Smooth muscle cell (in vitro differentiated cells): ENCODE measurements around the gene SLC22A23. TPM values are rescaled to one million over a fixed set of nuclear protein-coding genes. Genes with fewer than 3 reads are reported as not detected.

ENCODE experiments used
- DNase-seq: peaks from one replicate; lab custom pipeline; 2025; ENCODE audit not compliant: unreplicated experiment; lab: John Stamatoyannopoulos, UW
- H2AFZ ChIP-seq: fragments of 200-600 bp; sonication (generic); 2 replicates; pipeline ENCODE4 v1.6.0; 2016; ENCODE audit warnings: antibody characterized with exemption, low read depth, mild to moderate bottlenecking
- H3F3A ChIP-seq: fragments of 200-600 bp; sonication (generic); 2 replicates; pipeline ENCODE4 v1.6.0; 2017; ENCODE audit warnings: antibody characterized with exemption, low read depth
- H3K27ac ChIP-seq: fragments of 200-600 bp; sonication (generic); 2 replicates; pipeline ENCODE4 v1.5.1; 2016; ENCODE audit warnings: low read depth, mild to moderate bottlenecking
- H3K27me3 ChIP-seq: fragments of 200-600 bp; sonication (generic); 2 replicates; pipeline ENCODE4 v1.6.1; 2016; ENCODE audit warnings: low read depth, mild to moderate bottlenecking
- H3K36me3 ChIP-seq: fragments of 200-600 bp; sonication (generic); 2 replicates; pipeline ENCODE4 v1.5.1; 2016; ENCODE audit warnings: low read depth
- H3K4me1 ChIP-seq: fragments of 200-600 bp; sonication (generic); 2 replicates; pipeline ENCODE4 v1.5.1; 2016; ENCODE audit warnings: low read depth
- H3K4me2 ChIP-seq: fragments of 200-600 bp; sonication (generic); 2 replicates; pipeline ENCODE4 v1.6.0; 2016; ENCODE audit warnings: mild to moderate bottlenecking
- H3K4me3 ChIP-seq: fragments of 200-600 bp; sonication (generic); 2 replicates; pipeline ENCODE4 v1.5.1; 2016; ENCODE audit warnings: mild to moderate bottlenecking
- H3K79me2 ChIP-seq: fragments of 200-600 bp; sonication (generic); 2 replicates; pipeline ENCODE4 v1.6.0; 2016; ENCODE audit warnings: low read depth, mild to moderate bottlenecking
- H3K9ac ChIP-seq: fragments of 200-600 bp; sonication (generic); 2 replicates; pipeline ENCODE4 v1.6.0; 2016; ENCODE audit warnings: low read depth
- H3K9me3 ChIP-seq: fragments of 200-600 bp; sonication (generic); replicated peaks from 2 replicates; pipeline ENCODE4 v1.5.1; 2016; ENCODE audit warnings: low read depth
- H4K20me1 ChIP-seq: fragments of 200-600 bp; sonication (generic); 2 replicates; pipeline ENCODE4 v1.6.0; 2016; ENCODE audit warnings: low read depth
- CTCF ChIP-seq: fragments of 200-600 bp; sonication (generic); IDR thresholded peaks from 2 replicates; pipeline ENCODE4 v1.5.1; 2017; ENCODE audit warnings: borderline replicate concordance, mild to moderate bottlenecking, antibody characterized with exemption; ENCODE audit not compliant: insufficient read depth, poor library complexity, severe bottlenecking
- WGBS: methylation state at CpG from one replicate; pipeline ENCODE4 v1.1.7; 2016; ENCODE audit warnings: low lambda C conversion rate; 5-methylcytosine and 5-hydroxymethylcytosine counted together
- polyA plus RNA-seq: library from polyadenylated mRNA; unstranded; fragments of >200 nt; fragmentation: Nextera tagmentation; extraction: Ambion mirVana; gene quantifications from 2 replicates; pipeline ENCODE4 v1.2.1, GENCODE V29; 2016
- total RNA-seq: library from RNA; depleted of rRNA; stranded (reverse); fragments of >200 nt; gene quantifications from 2 replicates; pipeline ENCODE4 v1.2.3, GENCODE V29; 2014

The SLC22A23 gene
- total and polyA plus RNA-seq, 2 experiments from 2014 or later: 1.6 to 3.8 TPM

DNA sequence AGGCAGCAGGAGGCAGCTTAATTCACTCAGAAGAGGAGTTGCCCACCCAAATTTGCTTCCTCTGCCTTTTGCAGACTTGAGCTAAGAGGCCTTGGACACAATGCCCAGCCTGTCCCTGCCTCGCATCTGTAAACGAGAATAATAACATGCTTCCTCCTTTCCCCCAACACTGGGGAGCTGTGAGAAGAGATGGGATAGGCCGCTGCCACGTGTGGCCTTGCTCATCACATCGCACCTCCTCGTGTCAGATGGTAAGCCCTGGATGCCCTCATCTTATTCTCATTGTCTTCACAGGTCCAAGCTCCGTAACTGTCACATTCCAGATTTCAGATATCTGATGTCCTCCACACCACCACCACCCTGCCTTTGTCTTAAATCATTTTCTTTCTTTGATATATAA is 216.3 kb downstream of the SLC22A23 start:
- Histone ChIP-seq H2AFZ (no peak overlapping the region), H3K9me3 (no peaks in the 10 kb centered on the region), H3K4me1 (no peaks in the 10 kb centered on the region), H3K36me3 (no peaks in the 10 kb centered on the region), H3K9ac (no peak overlapping the region), H3F3A (no peaks in the 10 kb centered on the region), H3K27ac (no peak overlapping the region), H3K4me3 (no peak overlapping the region), H4K20me1 (no peaks in the 10 kb centered on the region), H3K4me2 (no peak overlapping the region), H3K27me3 (no peaks in the 10 kb centered on the region), H3K79me2 (no peaks in the 10 kb centered on the region)
- no peak for DNase-seq
- 82% methylated on average over 7 of the region's 7 CpGs for WGBS
- TF ChIP-seq CTCF: no peak

GRCh38 chr6:3239110-3239830 is 217.6 kb downstream of the SLC22A23 start:
- no peaks in the 10 kb centered on the region for H3K79me2 ChIP-seq
- no peak overlapping the region for H3K27ac ChIP-seq
- H3K4me1 ChIP-seq: peaks cover under 1% of the 10 kb centered on the region
- no peak for TF ChIP-seq CTCF
- H3K4me3 ChIP-seq: no peak overlapping the region
- no peak for DNase-seq
- H3K27me3 ChIP-seq: no peaks in the 10 kb centered on the region
- no peaks in the 10 kb centered on the region for H3K36me3 ChIP-seq
- H3K9me3 ChIP-seq: no peaks in the 10 kb centered on the region
- WGBS: 84% methylated on average over 13 of the region's 13 CpGs
- no peaks in the 10 kb centered on the region for H3F3A ChIP-seq
- no peak overlapping the region for H3K9ac ChIP-seq
- H3K4me2 ChIP-seq: no peak overlapping the region
- H2AFZ ChIP-seq: no peak overlapping the region
- H4K20me1 ChIP-seq: no peaks in the 10 kb centered on the region

DNA sequence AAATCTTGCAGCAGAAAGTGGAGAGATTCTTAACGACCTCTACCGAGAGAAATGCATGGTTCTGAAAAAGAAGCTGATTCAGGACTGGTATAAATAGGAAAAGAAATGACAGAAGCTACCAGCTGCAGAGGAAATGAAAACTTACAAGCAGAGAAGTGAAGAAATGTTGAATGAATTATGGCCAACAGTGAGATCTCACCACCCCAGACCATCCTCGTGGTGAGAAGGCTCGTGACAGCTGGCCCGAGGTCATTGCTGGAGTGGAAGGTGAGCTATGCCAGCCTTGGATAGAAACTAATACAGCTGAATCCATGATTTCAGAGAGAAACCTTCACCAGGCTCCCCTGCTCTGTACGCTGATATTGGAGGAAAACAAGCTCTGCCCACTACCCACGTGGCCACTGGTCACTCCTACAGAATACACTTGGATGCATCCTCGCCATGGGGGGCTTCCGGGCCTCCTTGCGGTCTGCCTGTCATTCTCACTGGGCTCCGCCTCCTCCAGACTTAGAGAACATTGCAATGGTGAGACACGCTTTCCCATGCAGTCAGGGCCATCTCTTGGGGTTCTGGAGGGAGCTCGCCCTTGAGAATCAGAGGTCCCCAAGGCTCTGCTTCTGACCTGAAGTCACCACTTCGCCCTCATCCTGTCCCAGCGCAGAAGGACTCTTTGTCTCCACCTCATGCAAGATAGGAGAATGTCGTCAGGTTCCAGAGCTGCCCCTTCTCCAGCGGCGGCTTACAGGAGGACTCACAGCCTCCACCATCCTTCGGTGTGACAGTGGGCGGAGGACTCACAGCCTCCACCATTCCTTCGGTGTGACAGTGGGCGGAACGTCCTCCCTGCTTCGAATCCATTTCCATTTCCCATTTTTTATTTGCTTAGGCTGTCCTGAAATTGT is 218.8 kb downstream of the SLC22A23 start:
- Histone ChIP-seq H3K4me3 (no peak overlapping the region), H3F3A (no peaks in the 10 kb centered on the region), H3K27me3 (peaks cover 4% of the 10 kb centered on the region), H3K9ac (no peak overlapping the region), H4K20me1 (no peaks in the 10 kb centered on the region), H2AFZ (no peak overlapping the region), H3K9me3 (no peaks in the 10 kb centered on the region), H3K36me3 (no peaks in the 10 kb centered on the region), H3K4me2 (no peak overlapping the region), H3K79me2 (no peaks in the 10 kb centered on the region), H3K27ac (no peak overlapping the region), H3K4me1 (peaks cover 4% of the 10 kb centered on the region)
- DNase-seq: no peak
- 87% methylated on average over 24 of the region's 24 CpGs for WGBS
- TF ChIP-seq CTCF: no peak
